ENCODE results near the gene TTF2. TPM values are rescaled to one million over a fixed set of nuclear protein-coding genes. Genes with fewer than 3 reads are reported as not detected.

The TTF2 gene
- total RNA-seq, 2 experiments from 2014 or later, result 126 to 127 TPM

DNA sequence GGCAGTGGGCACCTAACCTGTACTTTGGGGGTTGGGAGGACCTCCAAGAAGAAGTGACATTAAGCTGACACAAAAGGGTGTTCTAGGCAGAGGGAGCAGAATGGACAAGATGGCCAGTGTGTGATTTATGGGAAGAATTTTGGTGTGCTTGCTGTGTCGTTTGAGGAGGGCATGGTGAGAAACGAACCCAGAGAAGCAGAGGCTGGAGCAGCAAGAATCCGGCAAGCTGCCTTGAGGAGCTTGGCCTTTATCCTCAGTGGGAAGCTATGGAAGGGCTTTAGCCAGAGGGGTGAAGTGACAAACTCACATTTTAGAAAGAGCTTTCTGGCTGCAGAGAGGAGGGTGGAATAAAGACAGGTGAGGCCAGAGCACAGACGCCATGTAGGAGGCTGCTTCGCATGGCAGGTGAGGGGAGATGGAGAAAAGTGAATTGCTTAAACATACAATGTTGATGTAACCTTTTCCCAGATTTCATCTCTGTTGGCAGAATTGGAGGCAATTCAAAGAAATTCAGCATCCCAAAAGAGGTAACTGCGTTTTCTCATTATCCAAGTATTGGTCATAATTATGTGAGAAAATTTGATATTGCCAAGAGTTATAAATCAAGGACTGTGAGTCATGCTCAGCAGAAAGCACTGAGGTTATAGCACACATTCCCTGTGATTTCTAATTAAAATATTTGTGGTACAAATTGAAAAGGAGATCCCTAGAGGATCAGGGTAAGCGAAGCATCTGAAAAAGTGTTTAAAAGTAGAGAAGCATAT lies 34.9 kb downstream of the TTF2 start:
- H3K36me3 Mint-ChIP-seq (ENCODE audit: low read depth), result peaks cover 82% of the 10 kb centered on the region
- ChIA-PET POLR2A (interaction anchor here (1.3 kb wide), 1 partner anchor 10 kb away, joined by 6 read pairs; no protein-coding TSS in a partner anchor), CTCF (interaction anchor here (1.0 to 4.3 kb wide), 9 partner anchors 14 to 956 kb away, joined by 3 to 27 read pairs (median 14); partner anchors contain the start of gene TTF2)
- no peak overlapping the region for H3K4me3 Mint-ChIP-seq
- intact Hi-C loops (cut with micrococcal nuclease), result no loop called here
- TF ChIP-seq, protein P1, sequence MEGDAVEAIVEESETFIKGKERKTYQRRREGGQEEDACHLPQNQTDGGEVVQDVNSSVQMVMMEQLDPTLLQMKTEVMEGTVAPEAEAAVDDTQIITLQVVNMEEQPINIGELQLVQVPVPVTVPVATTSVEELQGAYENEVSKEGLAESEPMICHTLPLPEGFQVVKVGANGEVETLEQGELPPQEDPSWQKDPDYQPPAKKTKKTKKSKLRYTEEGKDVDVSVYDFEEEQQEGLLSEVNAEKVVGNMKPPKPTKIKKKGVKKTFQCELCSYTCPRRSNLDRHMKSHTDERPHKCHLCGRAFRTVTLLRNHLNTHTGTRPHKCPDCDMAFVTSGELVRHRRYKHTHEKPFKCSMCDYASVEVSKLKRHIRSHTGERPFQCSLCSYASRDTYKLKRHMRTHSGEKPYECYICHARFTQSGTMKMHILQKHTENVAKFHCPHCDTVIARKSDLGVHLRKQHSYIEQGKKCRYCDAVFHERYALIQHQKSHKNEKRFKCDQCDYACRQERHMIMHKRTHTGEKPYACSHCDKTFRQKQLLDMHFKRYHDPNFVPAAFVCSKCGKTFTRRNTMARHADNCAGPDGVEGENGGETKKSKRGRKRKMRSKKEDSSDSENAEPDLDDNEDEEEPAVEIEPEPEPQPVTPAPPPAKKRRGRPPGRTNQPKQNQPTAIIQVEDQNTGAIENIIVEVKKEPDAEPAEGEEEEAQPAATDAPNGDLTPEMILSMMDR (IDR thresholded peaks at IDR 0.05), result no peak
- H3K4me1 Mint-ChIP-seq (ENCODE audit: low read depth), result peaks cover 23% of the 10 kb centered on the region
- no peaks in the 10 kb centered on the region for H3K27me3 Mint-ChIP-seq
- no peak for ATAC-seq
- DNase-seq, result no peak
- H3K27ac Mint-ChIP-seq, result no peak overlapping the region
- H3K9me3 Mint-ChIP-seq, result no peaks in the 10 kb centered on the region

DNA sequence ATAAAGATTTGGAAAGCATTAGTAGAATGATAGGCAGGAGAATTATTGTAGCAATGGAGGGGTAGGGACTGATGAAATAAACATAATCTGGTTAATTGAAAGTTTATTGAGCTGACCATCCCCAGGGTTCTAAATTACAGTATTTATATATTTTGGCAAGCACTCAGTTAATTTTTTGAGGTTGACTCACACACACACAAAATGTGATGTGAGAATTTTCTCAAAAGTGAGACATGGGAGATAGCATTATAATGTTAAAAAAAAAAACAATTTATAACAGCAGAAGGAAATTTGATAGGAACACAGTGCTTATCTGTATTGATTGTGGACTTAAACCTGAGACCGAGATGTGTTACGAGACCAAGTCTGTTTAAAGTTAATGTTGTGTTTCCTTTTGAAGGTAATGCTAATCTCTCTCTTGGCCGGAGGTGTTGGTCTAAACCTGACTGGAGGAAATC lies 36.9 kb downstream of the TTF2 start:
- DNase-seq (no peak), ATAC-seq (no peak)
- no peaks in the 10 kb centered on the region for H3K27me3 Mint-ChIP-seq
- TF ChIP-seq, protein P1 (IDR thresholded peaks at IDR 0.05), result no peak
- ChIA-PET POLR2A (no interaction called here), CTCF (interaction anchor here (1.0 to 1.8 kb wide), 4 partner anchors 15 to 662 kb away, joined by 3 to 4 read pairs (median 3); no protein-coding TSS in a partner anchor)
- no peaks in the 10 kb centered on the region for H3K9me3 Mint-ChIP-seq
- H3K4me1 Mint-ChIP-seq (ENCODE audit: low read depth), result peaks cover 23% of the 10 kb centered on the region
- H3K27ac Mint-ChIP-seq, result no peak overlapping the region
- H3K4me3 Mint-ChIP-seq, result no peak overlapping the region
- peaks cover 77% of the 10 kb centered on the region for H3K36me3 Mint-ChIP-seq (ENCODE audit: low read depth)
- intact Hi-C loops (cut with micrococcal nuclease), result no loop called here

DNA sequence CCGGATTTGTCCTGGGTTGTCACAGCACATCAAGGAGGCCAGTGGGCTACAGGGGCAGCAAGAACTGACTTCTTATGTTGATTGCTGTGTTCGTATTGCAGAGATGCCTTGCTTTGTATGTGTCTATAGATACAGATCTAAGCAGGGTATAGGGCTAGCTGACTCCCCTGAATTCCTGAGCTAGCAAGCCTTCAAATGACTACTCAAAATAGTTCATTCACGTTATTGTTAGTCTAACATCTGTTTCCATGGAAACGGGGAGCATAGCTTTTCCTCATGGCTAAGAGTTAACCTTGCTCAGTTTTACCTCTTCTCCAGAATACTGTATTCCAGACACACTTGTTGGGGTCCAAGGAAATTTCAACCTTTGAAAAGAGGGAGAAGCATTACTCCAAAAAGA lies 37.3 kb downstream of the TTF2 start:
- no peak overlapping the region for H3K27ac Mint-ChIP-seq
- CTCF ChIA-PET, result interaction anchor here (1.0 to 1.8 kb wide), 3 partner anchors 15 to 661 kb away, joined by 3 to 4 read pairs (median 3); no protein-coding TSS in a partner anchor
- no peak for ATAC-seq

DNA sequence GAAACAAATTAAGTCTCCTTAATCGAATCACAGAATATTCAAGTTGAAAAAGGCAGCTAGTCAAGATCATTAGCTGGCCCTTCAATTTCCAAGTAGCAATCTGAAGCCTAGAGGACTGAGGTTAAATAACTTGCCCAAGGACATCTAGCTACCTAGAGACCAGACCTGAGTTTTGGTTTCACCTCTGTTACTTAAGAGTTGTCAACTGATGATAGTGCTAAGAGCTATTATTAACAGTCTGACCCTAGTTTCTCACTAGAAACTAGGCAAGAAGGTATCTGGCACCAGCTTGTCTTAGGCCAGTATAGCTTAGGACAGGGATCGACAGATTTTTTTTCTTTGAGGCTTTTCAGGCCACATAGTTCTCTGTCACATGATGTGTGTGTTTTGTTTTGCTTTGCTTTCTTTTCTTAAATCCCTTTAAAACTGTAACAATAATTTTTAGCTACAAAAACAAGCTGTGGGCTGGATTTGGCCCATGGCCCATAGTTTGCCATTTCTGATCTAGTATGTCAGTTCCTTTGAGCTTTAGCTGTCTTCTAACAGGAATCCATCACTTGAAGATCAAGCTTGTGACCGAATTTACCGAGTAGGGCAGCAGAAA lies 38.3 kb downstream of the TTF2 start:
- intact Hi-C loops (cut with micrococcal nuclease), result no loop called here
- CTCF ChIA-PET, result interaction anchor here (1.3 to 1.6 kb wide), 2 partner anchors 29 to 660 kb away, joined by 3 read pairs; no protein-coding TSS in a partner anchor
- Mint-ChIP-seq H3K9me3 (no peaks in the 10 kb centered on the region), H3K36me3 (ENCODE audit: low read depth) (peaks cover 76% of the 10 kb centered on the region), H3K4me1 (ENCODE audit: low read depth) (peaks cover 12% of the 10 kb centered on the region), H3K4me3 (no peak overlapping the region), H3K27ac (no peak overlapping the region), H3K27me3 (no peaks in the 10 kb centered on the region)
- POLR2A ChIA-PET, result no interaction called here
- TF ChIP-seq, protein P1 (IDR thresholded peaks at IDR 0.05), result no peak
- no peak for ATAC-seq
- DNase-seq, result no peak

More for the DNA sequence above, 37.3 kb downstream of the TTF2 start:
- DNase-seq, result no peak
- intact Hi-C loops (cut with micrococcal nuclease), result no loop called here
- Mint-ChIP-seq H3K36me3 (ENCODE audit: low read depth) (peaks cover 78% of the 10 kb centered on the region), H3K27me3 (no peaks in the 10 kb centered on the region), H3K4me3 (no peak overlapping the region), H3K9me3 (no peaks in the 10 kb centered on the region), H3K4me1 (ENCODE audit: low read depth) (peaks cover 22% of the 10 kb centered on the region)
- TF ChIP-seq, protein P1 (IDR thresholded peaks at IDR 0.05), result no peak
- POLR2A ChIA-PET, result no interaction called here
